Thoracic aorta (tissue), 2 donors: ENCODE data around the gene TGM1. TPM values are rescaled to one million over a fixed set of nuclear protein-coding genes. Genes with fewer than 3 reads are reported as not detected.

Source experiments
- ATAC-seq: fragments of 150-250 bp; one replicate; pipeline ENCODE4 v1.8.0; 2017; ENCODE audit warnings: low read depth; ENCODE audit not compliant: insufficient number of reproducible peaks, low FRiP score
- DNase-seq: peaks from one replicate; pipeline ENCODE4 v3.0.0-alpha.2; 2020; ENCODE audit warnings: low spot score
- H3K27ac ChIP-seq, 2 donors: fragments of 200-600 bp; sonication (generic); 1 replicate in 1 of 2; 2 replicates in 1 of 2; pipeline ENCODE4 v1.5.1; 2016; ENCODE audit warnings: mild to moderate bottlenecking in 2 of 2, moderate library complexity in 2 of 2
- H3K27me3 ChIP-seq: fragments of 200-600 bp; sonication (generic); replicated peaks from 2 replicates; pipeline ENCODE4 v1.6.0; 2016; ENCODE audit warnings: mild to moderate bottlenecking; ENCODE audit not compliant: insufficient read depth
- H3K36me3 ChIP-seq: fragments of 200-600 bp; sonication (generic); one replicate; pipeline ENCODE4 v1.5.1; 2016
- H3K4me1 ChIP-seq, 2 donors: fragments of 200-600 bp; sonication (generic); 1 replicate in 1 of 2; 2 replicates in 1 of 2; pipeline versions ENCODE4 v1.5.1 to v1.6.0; 2016; ENCODE audit warnings: low read depth in 2 of 2, mild to moderate bottlenecking in 1 of 2; ENCODE audit not compliant: control insufficient read depth in 1 of 2
- H3K4me3 ChIP-seq: fragments of 200-600 bp; sonication (generic); 2 replicates; pipeline ENCODE4 v1.5.1; 2016; ENCODE audit warnings: mild to moderate bottlenecking
- H3K9me3 ChIP-seq: fragments of 200-600 bp; sonication (generic); 2 replicates; pipeline ENCODE4 v1.5.1; 2016
- total RNA-seq, 2 donors: library from RNA; depleted of rRNA; stranded (reverse); fragments of >200 nt; gene quantifications; one replicate each; pipeline versions ENCODE4 v1.1.0 to v1.2.3, GENCODE V29; 2016
- TF ChIP-seq, protein P1 (sequence below): fragments of 200-600 bp; sonication (generic); IDR thresholded peaks from one replicate; pipeline ENCODE4 v1.5.1; 2019; ENCODE audit warnings: antibody characterized with exemption

TGM1 gene
- total RNA-seq: under 1 TPM in 1 of 2 donors, not detected in 1; 0.21 TPM

GRCh38 chr14:24262821-24263733 lies at the start of gene TGM1:
Gene TGM1, minus strand, starts transcription at chr14:24263177. Its CDS starts 825 bp downstream, at chr14:24262352.
- Histone ChIP-seq H3K27ac (no peak within 1 kb of the TSS), H3K36me3 (peaks cover 9% of the 10 kb centered on the region), H3K4me1 (peaks cover 0 to 8% of the 10 kb centered on the region in 2 donors), H3K4me3 (no peak within 1 kb of the TSS), H3K9me3 (no peaks in the 10 kb centered on the region), H3K27me3 (no peaks in the 10 kb centered on the region)
- ATAC-seq (no peak), DNase-seq (no peak)
- TF ChIP-seq, protein P1, sequence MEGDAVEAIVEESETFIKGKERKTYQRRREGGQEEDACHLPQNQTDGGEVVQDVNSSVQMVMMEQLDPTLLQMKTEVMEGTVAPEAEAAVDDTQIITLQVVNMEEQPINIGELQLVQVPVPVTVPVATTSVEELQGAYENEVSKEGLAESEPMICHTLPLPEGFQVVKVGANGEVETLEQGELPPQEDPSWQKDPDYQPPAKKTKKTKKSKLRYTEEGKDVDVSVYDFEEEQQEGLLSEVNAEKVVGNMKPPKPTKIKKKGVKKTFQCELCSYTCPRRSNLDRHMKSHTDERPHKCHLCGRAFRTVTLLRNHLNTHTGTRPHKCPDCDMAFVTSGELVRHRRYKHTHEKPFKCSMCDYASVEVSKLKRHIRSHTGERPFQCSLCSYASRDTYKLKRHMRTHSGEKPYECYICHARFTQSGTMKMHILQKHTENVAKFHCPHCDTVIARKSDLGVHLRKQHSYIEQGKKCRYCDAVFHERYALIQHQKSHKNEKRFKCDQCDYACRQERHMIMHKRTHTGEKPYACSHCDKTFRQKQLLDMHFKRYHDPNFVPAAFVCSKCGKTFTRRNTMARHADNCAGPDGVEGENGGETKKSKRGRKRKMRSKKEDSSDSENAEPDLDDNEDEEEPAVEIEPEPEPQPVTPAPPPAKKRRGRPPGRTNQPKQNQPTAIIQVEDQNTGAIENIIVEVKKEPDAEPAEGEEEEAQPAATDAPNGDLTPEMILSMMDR: no peak

GRCh38 chr14:24311837-24312615 lies 49.0 kb upstream of the TGM1 start:
- peak overlapping the region; percentile 75 for H3K4me3 ChIP-seq
- H3K36me3 ChIP-seq: no peaks in the 10 kb centered on the region
- H3K27ac ChIP-seq: peak overlapping the region in 1 of 2 donors; percentile 59
- peaks cover 9 to 31% of the 10 kb centered on the region in 2 donors for H3K4me1 ChIP-seq
- ATAC-seq (no peak), DNase-seq (no peak)
- TF ChIP-seq, protein P1: no peak
- no peaks in the 10 kb centered on the region for H3K27me3 ChIP-seq
- no peaks in the 10 kb centered on the region for H3K9me3 ChIP-seq

DNA sequence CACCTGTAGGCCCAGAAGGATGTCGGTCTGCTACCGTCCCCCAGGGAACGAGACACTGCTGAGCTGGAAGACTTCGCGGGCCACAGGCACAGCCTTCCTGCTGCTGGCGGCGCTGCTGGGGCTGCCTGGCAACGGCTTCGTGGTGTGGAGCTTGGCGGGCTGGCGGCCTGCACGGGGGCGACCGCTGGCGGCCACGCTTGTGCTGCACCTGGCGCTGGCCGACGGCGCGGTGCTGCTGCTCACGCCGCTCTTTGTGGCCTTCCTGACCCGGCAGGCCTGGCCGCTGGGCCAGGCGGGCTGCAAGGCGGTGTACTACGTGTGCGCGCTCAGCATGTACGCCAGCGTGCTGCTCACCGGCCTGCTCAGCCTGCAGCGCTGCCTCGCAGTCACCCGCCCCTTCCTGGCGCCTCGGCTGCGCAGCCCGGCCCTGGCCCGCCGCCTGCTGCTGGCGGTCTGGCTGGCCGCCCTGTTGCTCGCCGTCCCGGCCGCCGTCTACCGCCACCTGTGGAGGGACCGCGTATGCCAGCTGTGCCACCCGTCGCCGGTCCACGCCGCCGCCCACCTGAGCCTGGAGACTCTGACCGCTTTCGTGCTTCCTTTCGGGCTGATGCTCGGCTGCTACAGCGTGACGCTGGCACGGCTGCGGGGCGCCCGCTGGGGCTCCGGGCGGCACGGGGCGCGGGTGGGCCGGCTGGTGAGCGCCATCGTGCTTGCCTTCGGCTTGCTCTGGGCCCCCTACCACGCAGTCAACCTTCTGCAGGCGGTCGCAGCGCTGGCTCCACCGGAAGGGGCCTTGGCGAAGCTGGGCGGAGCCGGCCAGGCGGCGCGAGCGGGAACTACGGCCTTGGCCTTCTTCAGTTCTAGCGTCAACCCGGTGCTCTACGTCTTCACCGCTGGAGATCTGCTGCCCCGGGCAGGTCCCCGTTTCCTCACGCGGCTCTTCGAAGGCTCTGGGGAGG lies 47.9 kb upstream of the TGM1 start, which contains the start of gene LTB4R:
TSS of gene LTB4R (plus strand) at position 857 of the 959 bp plus-strand sequence. CDS start 4,150 bp downstream, outside the sequence.
- no peak for DNase-seq
- H3K4me1 ChIP-seq: peaks cover 5 to 23% of the 10 kb centered on the region in 2 donors
- peak; percentile 50 for ATAC-seq

GRCh38 chr14:24310265-24310645 lies 47.3 kb upstream of the TGM1 start:
- H3K4me3 ChIP-seq: peak overlapping the region; percentile 75
- ATAC-seq (no peak), DNase-seq (no peak)
- no peaks in the 10 kb centered on the region for H3K27me3 ChIP-seq
- peak overlapping the region in 1 of 2 donors; percentile 59 for H3K27ac ChIP-seq
- TF ChIP-seq, protein P1: no peak
- H3K4me1 ChIP-seq: peaks cover 5 to 21% of the 10 kb centered on the region in 2 donors
- H3K36me3 ChIP-seq: peaks cover 13% of the 10 kb centered on the region
- H3K9me3 ChIP-seq: no peaks in the 10 kb centered on the region

More for the DNA sequence above, 47.9 kb upstream of the TGM1 start, which contains the start of gene LTB4R:
- H3K27ac ChIP-seq: peak within 1 kb of the TSS; percentile 39 to 59
- TF ChIP-seq, protein P1: peak; percentile 44
- no peaks in the 10 kb centered on the region for H3K9me3 ChIP-seq
- no peaks in the 10 kb centered on the region for H3K27me3 ChIP-seq
- peaks cover 8% of the 10 kb centered on the region for H3K36me3 ChIP-seq
- peak within 1 kb of the TSS; percentile 75 for H3K4me3 ChIP-seq
